OCI-M1 (cell line): ENCODE measurements around the gene URAD.
A peak's percentile ranks its signal among the peaks of the same experiment; 100 is the strongest.
"Not testable (repeated sequence)": the region's sequence is repeated elsewhere in the genome, so short reads cannot be mapped to it uniquely, and the experiment has no call there.

Experiments used
- DNase-seq: peaks from one replicate; lab custom pipeline; 2025; lab: John Stamatoyannopoulos, UW

URAD gene

DNA sequence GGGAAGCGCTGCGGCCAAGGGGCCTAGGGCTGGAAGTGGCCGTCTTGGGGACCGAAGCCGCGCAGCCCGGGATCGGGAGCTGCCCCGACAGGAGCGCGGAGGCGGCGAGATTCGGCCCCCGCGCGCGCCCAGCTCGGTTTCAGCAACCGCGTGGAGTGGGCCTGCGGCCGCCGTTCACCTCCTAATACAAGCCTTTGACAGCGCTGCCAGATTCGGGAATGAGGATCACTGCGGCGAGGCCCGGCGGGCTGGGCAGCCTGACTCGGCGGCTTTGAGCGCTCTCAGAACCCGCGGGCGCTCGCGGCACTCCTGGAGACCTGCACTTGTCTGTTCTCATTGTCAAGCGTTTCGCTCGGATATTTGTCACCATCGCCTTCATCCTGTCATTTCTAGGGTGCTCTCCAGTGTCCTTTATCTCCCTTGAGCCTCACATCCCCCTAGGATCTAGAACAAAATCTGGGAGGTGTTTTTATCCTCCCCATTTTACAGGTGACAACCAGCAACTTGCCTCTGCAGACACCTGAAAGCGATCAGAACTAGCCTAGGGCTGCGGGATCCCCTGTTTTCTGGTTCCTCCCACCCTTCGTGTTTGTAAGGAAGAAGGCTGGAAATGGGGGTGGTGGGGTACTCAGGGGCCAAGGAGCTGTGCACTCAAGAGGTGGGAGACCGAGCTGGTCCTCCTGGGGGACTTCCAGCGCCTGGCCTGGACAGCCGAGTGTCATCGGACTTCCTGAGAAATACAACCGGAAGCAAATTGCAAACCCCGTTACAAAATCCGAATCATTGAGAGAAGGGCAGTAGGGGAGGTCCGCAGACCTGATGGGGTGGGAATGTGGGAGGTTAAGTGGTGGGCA lies 17.9 kb downstream of the URAD start:
- DNase-seq, result no peak

DNA sequence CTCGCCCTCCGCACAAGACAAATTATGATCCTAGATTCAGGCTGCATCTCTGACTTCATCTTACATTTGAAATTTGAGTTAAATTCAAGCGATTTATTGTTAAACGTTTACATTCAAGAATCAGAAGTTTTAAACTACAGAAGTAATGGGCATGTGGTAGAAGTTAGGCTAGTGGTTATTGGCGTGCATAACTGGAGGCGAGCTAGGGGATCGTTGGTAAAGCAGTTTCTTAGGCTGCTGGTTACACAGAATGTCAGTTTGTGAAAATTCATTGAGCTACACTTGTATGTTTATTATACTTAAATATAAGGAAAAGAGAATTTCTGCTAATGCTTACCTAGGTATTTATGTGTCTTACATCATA lies 18.6 kb downstream of the URAD start:
- no peak for DNase-seq

DNA sequence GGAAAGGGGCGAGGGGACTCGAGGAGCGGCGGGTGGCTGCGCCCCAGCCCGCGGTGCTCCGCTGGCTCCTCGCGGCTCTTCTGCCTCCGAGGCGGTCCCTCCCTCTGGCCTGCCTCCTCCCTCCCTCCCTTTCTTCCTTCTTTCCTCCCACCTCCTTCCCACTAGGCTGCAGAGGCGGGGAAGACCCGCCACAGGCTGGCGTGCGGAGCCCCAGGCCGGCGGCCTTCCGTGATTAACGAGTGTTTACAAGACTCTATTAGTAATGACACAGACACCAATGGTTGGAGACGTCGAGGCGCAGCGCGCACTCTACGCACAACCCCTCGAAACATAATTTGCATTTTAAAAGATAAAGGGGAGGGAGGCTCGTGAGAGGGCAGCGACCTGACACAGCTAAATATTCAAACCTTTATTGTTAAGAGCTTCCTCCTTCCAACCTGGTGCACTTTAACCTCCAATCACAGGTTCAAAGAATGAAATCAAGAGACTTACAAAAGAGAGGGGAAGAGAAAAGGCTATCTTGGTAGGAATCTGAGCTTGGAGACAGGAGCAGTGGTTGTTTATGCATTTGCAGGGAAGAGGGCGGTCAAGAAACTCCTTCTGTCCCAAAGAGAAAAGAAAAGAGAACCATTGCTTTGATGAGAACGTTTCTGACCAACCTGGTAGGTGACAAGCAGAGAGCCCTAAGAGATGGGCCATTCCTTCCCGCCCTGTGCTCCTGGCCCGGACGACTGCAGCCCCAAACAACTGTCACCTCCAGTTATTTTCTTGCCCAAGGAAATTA lies 19.2 kb downstream of the URAD start, which contains the start of gene CDX2:
Gene CDX2, minus strand, starts transcription at position 234 of the 784 bp plus-strand sequence. CDS start 309 bp downstream, outside the sequence.
- no peak for DNase-seq

DNA sequence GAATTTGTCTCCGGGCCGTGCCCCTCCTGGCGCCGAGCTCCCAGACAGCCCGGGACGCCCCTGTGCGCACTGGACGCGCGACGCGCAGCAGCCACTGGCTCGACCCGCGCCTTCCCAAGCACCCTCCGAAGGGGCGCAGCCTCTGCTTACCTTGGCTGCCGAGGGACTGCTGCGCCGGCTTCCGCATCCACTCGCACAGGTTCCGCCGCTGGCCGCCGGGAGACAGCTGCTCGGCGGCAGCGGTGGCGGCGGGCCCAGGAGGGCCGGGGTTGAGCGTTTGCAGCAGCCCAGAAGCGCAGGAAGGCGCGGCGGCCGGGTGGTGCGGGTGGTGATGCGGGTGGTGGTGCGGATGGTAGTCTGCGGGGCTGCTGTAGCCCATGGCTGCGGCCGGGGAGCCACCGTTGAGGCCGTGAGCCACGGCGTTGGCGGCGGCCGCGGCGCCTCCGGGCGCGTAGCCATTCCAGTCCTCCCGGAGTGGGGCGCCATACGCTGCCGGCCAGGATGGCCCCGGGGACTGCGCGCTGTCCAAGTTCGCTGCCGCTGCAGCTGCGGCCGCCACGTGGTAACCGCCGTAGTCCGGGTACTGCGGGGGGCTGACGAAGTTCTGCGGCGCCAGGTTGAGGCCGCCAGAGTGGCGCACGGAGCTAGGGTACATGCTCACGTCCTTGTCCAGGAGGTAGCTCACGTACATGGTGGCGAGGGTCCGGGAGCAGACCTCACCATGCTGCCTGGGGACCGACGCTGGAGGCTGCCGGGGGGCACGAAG lies 20.0 kb downstream of the URAD start:
- DNase-seq, result no peak

- DNase-seq, result no peak
Measured at GRCh38 chr13:27967736-27968315, 20.7 kb downstream of the URAD start.

DNA sequence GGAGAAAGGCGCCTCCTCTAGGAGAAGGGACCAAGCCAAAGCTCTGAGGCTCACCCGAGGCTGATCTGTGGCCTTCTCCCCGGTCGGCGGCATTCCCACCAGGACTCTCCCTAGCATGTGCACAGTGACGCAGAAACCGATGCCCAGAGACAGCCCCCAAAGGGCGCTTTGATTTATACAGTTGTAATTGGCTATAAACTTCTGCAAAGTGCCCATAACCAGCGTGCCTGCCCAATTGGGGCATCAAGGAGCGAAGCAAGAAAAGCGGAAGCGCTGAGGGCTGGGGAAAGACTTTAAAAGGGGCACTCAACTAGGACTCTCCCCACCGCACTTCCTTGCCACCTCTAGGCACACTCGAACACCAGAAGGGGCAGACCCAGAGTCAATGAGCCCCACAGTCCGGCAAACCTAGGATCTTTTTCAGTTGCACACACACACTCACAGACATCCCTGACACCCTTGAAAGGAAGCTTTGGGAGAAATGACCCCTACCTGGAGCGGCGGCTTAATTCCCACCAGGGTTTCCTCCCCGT lies 21.2 kb downstream of the URAD start:
- DNase-seq, result no peak

DNA sequence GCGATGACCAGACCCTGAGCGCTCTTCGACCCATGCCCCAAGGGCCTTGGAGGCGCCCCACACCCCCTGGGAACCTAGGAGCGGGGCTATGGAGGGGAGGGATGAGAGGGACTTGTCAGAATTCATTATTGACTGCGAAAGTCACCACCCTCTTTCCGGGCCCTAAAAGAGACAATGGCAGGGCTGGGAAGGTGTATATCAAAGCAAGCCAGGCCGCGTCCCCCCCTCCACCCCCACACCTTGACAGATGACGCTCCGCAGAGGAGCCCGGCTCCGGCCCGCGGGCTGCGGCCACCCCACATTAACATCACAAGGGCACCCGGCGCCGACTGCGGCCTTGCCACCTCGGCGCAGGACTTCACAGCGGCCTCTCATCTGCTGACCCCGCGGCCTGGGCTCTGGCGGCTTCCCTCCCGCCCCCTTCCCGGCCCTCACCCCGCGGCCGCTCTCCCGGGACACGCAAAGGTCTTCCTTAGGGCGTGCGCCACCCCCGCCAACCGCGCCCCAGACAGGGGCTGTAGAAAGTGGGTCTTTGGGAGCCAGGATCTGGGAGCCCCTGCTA lies 21.8 kb downstream of the URAD start:
- no peak for DNase-seq

DNA sequence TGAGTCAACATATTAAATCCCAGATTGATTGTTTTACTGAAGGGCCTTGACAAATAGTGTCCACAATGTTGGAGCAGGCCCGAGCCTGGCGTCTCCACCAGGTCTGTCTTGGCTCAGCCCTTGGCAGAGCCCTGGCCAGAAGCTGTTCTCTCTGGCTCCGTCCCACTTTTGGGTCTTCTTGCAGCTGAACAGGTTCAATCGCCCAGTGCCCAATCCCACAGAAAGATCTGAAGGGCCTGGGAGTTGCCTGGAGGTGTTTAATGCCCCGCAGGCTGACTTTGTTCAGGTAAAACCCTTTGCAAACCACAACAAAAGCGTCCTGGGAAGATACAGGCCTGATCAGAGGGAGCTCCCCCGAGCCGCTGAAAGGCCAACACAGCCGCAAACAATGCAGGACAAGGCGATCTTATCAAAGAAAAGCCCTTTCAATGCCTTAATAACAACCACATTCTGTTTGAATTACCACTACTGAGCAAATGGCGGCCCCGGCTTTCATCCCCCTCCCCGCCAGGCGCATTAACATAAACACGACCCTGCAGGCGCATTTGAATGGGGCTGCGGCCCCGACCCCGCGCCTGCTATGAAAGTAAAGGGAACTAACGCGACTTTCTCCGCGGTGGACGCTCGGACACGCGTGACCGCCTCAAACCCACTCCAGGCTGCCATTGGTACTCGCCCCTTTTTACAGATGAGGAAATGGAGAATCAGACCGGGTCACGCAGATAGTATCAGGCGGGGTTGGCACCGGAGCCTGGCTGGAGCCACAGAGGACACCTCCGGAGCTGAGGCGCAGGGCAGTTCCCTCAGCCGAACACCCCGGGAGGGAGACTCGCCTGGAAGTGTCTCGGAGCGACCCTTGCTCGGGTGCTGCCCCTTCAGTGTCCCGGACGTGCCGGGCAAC lies 22.5 kb downstream of the URAD start:
- no peak for DNase-seq

GRCh38 chr13:27965343-27965739 lies 23.2 kb downstream of the URAD start:
- DNase-seq, result no peak

- DNase-seq, result no peak
Measured at GRCh38 chr13:27964741-27965323, 23.7 kb downstream of the URAD start.

DNA sequence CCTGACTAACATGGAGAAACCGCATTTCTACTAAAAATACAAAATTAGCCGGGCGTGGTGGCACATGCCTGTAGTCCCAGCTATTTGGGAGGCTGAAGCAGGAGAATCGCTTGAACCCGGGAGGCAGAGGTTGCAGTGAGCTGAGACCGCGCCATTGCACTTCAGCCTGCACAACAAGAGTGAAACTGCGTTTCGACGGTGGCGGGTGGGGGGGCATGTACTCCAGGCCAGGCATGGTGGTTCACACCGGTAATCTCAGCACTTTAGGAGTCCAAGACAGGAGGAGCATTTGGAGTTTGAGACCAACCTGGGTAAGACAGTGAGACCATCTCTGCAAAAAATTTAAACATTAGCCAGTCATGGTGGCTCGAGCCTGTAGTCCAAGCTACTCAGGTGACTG lies 24.3 kb downstream of the URAD start:
- DNase-seq, result not testable (repeated sequence)

DNA sequence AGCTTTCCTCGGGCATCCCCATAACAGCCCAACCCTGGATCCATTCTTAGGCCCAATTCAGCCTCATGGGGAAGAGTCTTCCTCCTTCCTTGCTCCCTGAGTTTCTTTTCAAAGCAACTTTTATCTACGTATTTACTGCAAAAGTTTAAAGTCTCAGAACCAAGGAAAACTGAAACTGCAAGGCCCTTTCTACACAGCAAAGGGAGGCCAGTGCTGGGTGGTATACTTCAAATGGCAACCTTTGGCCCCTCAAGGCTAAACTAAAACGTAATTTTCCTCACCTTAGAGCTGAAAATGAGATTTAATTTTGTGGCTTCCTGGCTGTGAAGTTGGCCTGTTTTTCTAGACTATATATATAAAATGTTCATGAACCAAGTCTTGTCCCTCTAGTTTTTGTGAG lies 25.0 kb downstream of the URAD start:
- DNase-seq, result no peak

- DNase-seq, result no peak
Measured at GRCh38 chr13:27962982-27963381, 25.5 kb downstream of the URAD start.

DNA sequence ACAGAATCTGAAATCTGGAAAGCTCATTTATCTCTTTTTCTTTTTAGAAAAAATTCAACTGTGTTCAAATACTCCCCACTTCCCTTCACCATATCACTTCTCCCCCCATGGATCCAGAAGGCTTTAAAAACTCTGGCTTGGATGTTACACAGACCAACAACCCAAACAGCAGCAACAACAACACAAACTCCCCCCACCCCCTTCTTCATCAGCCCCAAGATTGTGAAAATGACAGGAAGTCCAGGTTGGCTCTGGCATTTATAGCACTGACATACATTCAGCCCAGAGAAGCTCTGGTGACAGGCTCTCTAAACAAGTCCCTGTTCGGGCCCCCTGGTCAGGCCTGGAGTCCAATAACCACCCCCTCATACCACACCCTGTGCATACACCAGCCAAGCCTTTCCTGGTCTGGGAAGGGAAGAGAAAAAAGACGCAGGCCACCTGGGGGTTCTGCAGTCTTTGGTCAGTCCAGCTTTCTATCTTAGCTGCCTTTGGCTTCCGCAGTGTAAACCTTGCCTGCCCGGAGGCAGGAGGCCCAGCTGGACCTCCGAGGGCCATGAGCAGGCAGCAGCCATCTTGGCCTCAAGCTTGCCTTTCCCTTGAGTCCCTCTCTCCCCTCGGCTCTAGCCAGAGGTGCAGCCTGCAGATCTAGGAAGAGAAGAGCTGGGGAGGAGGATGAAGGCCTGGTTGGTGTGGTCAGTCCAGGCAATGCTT lies 26.2 kb downstream of the URAD start:
- no peak for DNase-seq

DNA sequence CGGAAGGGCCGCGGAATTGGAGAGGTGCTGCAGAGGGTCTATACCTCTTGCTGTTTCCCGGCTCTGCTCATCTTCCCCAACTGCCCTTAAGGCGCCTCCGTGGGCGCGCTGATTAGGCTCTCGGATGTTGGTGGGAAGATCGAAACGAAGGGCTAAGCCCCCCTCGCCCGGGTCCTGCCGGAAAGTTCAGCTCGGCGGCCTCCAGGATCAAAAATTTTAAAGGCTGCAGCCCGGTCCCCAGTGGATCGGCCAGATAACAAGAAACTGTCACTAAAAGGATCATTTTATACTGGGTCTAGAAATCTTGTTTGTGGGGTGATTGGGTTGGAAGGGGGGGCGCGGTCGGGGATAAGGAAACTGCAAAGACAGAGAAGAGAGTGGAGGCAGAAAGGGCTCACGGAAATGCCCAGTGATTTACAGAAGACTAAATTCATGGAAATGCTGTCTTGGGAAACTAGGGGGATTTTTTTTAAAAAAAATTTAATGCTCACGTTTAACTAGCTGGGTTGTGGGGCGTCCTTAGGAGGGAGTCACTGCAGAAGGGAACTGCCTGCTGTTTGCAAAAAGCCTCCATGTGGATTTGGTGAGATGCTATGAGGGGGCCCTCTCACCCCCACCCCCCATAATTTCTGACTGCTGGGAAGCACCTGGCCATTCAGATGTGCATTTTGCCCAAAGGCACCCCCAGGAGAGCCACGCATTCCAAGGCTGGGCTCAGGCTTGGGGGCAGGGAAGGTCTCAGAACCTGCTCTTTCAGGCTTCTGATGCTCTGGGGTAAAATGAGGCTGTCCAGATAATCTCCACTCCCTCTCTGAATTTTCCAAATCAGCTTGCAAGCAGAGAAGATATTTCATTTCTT lies 27.0 kb downstream of the URAD start:
- DNase-seq, result no peak

- peak; percentile 11 for DNase-seq
Measured at GRCh38 chr13:27960362-27961226, 27.9 kb downstream of the URAD start.

GRCh38 chr13:27959976-27960361 lies 28.5 kb downstream of the URAD start:
- DNase-seq, result no peak
